DMS153 treated with DMSO at 0.1 percent for 48 hours (cell line): ENCODE measurements around the gene RASSF4.

Experiments
- DNase-seq: peaks from one replicate; lab custom pipeline; 2025; ENCODE audit not compliant: unreplicated experiment; lab: John Stamatoyannopoulos, UW

RASSF4 gene

GRCh38 chr10:44959247-44960087 is at the start of gene RASSF4:
Gene RASSF4 (plus strand): TSS chr10:44959802. CDS start chr10:44970203, 10,401 bp downstream.
- DNase-seq, result peak; percentile 54

- no peak for DNase-seq
Observed at GRCh38 chr10:44909910-44910309, 49.7 kb upstream of the RASSF4 start.

DNA sequence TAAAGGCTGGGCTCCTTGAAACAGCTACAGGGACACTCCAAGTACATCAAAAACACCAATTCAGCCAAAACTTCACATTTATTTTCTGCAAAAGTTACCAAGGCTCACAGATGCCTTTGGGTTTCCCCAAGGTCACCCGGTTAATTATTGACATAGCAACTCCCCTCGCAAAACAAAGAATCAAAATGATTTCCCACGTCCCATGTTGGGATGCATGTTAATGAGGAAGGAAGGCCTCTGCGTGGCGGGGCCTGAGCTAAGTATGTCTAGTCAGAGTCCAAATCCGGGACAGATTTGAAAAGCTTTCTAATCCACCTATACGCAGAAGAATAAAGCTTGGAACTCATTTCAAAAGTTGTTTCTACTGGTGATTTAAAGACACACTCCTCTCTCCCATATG is 49.0 kb upstream of the RASSF4 start:
- DNase-seq, result no peak

DNA sequence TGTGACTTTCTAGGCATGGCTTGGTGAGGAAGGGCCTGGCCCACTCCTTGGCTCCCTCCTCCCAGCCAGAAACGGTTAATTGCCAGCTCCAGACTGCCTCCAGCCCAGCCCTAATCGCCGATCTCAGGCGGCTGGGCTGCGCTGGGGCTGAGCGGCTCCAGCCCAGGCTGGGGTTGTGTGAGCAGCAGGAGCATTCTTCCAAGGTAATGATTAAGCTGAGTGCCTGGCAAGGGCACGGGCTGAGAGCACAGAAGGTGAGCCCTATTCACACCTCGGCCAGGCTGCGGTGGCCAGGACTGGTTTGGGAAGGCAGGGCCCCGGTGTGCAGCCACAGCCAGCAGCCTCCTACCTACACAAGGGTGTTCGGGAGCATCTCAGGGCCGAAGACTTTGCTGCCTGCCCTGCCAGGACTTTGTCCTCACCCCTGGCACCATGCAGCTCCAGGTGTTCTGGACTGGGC is 48.5 kb upstream of the RASSF4 start, which contains the start of gene TMEM72:
Gene TMEM72, plus strand, starts transcription at position 257 of the 460 bp plus-strand sequence. Its CDS starts 176 bp downstream, at position 433.
- no peak for DNase-seq

- no peak for DNase-seq
Observed at GRCh38 chr10:44911951-44912350, 47.7 kb upstream of the RASSF4 start.

GRCh38 chr10:44913350-44914081 is 46.1 kb upstream of the RASSF4 start:
- DNase-seq, result no peak

GRCh38 chr10:44914891-44915290 is 44.7 kb upstream of the RASSF4 start:
- no peak for DNase-seq

- DNase-seq, result no peak
Observed at GRCh38 chr10:44916429-44916828, 43.2 kb upstream of the RASSF4 start.

GRCh38 chr10:44917848-44918247 is 41.8 kb upstream of the RASSF4 start:
- DNase-seq, result no peak

- DNase-seq, result no peak
Observed at GRCh38 chr10:44920252-44920651, 39.4 kb upstream of the RASSF4 start.

- DNase-seq, result no peak
Observed at GRCh38 chr10:44921061-44921460, 38.5 kb upstream of the RASSF4 start.

DNA sequence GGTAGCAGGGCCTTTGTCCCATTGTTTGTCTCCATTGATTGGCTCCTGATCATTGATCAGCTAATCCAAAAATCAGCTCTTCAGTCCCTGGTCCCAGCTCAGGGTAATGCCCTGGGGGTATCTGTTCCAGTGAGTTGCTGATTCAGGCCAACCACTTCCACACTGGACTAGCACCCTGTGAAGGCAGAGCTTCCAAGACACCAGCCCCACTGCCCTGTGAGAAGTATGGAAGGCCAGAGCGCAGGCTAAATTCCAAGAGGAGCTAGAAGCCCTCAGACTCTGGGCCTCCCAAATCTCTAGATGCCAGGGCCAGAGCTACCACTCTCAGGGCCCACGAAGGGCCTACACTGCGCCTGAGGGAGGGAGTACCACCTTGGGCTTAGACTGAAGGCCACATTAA is 38.1 kb upstream of the RASSF4 start:
- no peak for DNase-seq

- no peak for DNase-seq
Observed at GRCh38 chr10:44922021-44922420, 37.6 kb upstream of the RASSF4 start.

GRCh38 chr10:44922796-44923545 is 36.6 kb upstream of the RASSF4 start:
- DNase-seq, result no peak

DNA sequence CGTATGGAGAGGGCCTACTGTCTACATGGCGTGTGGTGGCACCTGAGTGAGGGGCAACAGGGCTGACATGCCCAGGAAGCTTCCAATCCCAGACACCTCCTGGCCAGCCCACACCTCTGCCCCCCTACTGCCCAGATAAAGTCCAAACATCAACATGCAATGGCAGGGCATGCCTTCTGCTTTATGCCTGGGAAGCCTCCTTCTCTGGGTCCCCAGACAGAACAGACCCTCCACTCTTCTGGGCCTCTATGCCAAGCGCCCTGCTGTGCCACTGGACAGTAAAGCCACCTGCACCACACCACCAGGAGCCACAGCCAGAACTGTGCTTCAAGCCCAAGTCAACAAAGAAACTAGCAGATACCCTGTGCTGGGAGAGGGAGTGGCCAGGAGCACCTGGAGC is 36.0 kb upstream of the RASSF4 start:
- DNase-seq, result no peak

- DNase-seq, result no peak
Observed at GRCh38 chr10:44924261-44925040, 35.2 kb upstream of the RASSF4 start.

GRCh38 chr10:44925224-44925623 is 34.4 kb upstream of the RASSF4 start:
- DNase-seq, result no peak

- DNase-seq, result no peak
Observed at GRCh38 chr10:44925811-44926750, 33.5 kb upstream of the RASSF4 start.

GRCh38 chr10:44926751-44927351 is 32.8 kb upstream of the RASSF4 start:
- no peak for DNase-seq
